Fibroblast of mammary gland (primary cell): ENCODE data around the gene IFITM2.
A peak's percentile ranks its signal among the peaks of the same experiment; 100 is the strongest.
"Not testable (repeated sequence)": the region's sequence is repeated elsewhere in the genome, so short reads cannot be mapped to it uniquely, and the experiment has no call there.

Experiments used
- DNase-seq: peaks from one replicate; pipeline ENCODE4 v3.0.0-alpha.2; 2010; ENCODE audit warnings: low read depth
- H3K4me3 ChIP-seq: 2 replicates; pipeline ENCODE4 v1.5.1; 2011; ENCODE audit warnings: low read depth, mild to moderate bottlenecking, low read length, moderate library complexity; ENCODE audit not compliant: control insufficient read depth
- TF ChIP-seq, protein P1 (sequence below): conservative IDR thresholded peaks from 2 replicates; pipeline ENCODE4 v1.5.1; 2011; ENCODE audit warnings: low read depth, low read length, inconsistent platforms; ENCODE audit not compliant: control insufficient read depth, insufficient read depth

The IFITM2 gene

DNA sequence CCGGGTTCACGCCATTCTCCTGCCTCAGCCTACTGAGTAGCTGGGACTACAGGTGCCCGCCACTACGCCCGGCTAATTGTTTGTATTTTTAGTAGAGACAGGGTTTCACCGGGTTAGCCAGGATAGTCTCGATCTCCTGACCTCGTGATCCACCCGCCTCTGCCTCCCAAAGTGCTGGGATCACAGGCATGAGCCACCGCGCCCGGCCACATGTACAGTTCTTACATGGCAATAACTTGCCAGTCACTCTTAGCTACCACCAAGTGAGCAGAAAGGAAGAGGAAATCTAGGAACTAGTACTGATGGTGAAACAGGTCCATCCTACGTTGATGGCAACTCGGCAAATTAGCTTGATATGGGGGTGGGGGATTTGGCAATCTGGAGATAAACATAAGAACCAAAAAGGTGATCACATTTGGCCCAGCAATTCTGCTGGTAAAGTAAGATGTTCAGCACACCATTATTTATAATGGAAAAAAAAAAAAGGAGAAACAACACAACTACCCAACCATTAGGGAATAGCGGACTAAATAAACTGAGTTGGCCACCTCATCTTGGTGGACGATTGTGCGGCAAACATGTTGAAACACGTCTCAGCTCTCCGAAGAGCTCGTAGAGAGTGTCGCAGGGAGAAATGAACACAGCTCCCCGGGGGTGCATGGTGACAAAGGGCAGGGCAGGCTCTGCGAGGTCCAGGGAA, 24.1 kb upstream of the IFITM2 start:
- DNase-seq = no peak
- TF ChIP-seq, protein P1, sequence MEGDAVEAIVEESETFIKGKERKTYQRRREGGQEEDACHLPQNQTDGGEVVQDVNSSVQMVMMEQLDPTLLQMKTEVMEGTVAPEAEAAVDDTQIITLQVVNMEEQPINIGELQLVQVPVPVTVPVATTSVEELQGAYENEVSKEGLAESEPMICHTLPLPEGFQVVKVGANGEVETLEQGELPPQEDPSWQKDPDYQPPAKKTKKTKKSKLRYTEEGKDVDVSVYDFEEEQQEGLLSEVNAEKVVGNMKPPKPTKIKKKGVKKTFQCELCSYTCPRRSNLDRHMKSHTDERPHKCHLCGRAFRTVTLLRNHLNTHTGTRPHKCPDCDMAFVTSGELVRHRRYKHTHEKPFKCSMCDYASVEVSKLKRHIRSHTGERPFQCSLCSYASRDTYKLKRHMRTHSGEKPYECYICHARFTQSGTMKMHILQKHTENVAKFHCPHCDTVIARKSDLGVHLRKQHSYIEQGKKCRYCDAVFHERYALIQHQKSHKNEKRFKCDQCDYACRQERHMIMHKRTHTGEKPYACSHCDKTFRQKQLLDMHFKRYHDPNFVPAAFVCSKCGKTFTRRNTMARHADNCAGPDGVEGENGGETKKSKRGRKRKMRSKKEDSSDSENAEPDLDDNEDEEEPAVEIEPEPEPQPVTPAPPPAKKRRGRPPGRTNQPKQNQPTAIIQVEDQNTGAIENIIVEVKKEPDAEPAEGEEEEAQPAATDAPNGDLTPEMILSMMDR = no peak

DNA sequence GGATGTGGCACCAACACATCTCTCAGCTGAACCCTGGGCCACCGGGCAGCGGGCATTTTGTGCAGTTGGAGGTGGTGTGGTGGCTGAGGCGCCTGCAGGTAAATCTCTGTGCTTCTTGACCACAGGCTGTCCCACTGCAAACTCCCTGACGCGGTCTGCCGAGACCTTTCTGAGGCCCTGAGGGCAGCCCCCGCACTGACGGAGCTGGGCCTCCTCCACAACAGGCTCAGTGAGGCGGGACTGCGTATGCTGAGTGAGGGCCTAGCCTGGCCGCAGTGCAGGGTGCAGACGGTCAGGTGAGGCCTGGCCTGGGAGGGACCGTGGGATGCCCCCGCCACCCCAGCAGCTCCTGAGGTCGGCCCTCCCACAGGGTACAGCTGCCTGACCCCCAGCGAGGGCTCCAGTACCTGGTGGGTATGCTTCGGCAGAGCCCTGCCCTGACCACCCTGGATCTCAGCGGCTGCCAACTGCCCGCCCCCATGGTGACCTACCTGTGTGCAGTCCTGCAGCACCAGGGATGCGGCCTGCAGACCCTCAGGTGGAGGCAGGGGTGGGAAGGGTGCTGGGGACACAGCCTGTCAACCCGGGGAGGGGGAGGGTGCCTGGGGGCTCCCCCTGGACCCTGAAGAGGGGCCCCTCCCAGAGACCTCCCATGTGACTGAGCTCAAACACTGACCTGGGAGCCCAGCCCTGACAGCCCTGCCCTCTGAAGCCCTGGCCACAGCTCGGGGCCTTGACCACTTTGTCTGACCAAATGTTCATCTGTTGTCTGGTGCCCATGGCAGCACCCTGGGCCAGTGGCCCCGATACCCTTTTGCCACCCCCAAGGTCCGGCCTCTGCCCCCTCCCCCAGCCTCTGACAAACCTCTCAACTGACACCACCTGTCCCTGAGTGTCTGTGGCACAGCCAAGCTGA, 23.3 kb upstream of the IFITM2 start:
- no peak overlapping the region for H3K4me3 ChIP-seq
- TF ChIP-seq, protein P1 = no peak
- DNase-seq = no peak

More for the DNA sequence above, 24.1 kb upstream of the IFITM2 start:
- H3K4me3 ChIP-seq = no peak overlapping the region

DNA sequence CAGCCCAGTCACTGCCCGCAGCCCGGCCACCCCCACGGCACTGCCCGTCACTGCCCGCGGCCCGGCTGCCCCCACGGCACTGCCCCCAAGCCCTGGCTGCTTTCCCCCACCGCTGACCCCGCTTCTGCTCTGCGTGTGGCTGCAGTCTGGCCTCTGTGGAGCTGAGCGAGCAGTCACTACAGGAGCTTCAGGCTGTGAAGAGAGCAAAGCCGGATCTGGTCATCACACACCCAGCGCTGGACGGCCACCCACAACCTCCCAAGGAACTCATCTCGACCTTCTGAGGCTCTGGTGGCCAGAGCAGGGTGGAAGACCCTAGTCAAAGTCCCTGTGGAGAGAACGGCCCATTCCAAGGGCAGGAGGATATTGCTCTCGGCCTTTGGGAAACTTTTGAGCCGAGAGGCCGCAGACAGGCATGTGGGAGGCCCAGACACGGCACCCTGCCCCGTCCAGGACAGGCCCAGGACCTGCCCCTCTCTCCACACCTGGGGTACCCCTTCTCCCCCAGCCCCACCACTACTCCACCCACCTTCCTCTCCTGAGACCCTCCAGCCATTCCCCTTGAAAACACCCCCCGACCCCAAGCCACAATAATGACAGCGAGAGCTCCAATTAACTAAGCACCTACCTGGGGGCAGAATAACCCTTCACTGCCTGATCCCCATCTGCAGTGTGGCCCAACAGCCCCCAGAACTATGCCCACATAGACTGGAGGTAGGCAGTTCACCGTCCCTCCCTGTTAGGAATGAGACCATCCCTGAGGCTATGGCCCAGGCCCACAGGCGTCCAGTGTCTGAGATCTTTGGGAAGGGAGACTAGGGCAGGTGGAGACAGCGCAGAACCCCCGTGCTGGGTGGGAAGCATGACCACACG, 22.4 kb upstream of the IFITM2 start:
- H3K4me3 ChIP-seq = no peak overlapping the region
- TF ChIP-seq, protein P1 = no peak
- DNase-seq = no peak

DNA sequence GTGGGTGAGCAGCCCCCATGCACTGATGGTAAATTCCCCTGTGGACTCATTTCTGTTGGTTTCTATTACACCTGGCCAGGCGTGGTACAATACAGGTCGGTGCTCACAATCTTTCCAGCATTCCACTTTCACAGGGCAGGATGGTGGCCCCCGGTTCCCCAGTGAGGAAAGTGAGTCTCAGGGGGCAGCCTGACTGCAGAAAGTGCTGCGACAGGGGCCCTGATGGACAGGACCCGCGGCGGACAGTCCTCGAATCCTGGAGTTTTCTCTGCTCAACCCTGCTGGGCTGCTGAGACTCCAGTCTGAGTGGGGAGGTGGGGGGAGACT, 21.8 kb upstream of the IFITM2 start:
- no peak overlapping the region for H3K4me3 ChIP-seq
- no peak for DNase-seq
- TF ChIP-seq, protein P1 = no peak

DNA sequence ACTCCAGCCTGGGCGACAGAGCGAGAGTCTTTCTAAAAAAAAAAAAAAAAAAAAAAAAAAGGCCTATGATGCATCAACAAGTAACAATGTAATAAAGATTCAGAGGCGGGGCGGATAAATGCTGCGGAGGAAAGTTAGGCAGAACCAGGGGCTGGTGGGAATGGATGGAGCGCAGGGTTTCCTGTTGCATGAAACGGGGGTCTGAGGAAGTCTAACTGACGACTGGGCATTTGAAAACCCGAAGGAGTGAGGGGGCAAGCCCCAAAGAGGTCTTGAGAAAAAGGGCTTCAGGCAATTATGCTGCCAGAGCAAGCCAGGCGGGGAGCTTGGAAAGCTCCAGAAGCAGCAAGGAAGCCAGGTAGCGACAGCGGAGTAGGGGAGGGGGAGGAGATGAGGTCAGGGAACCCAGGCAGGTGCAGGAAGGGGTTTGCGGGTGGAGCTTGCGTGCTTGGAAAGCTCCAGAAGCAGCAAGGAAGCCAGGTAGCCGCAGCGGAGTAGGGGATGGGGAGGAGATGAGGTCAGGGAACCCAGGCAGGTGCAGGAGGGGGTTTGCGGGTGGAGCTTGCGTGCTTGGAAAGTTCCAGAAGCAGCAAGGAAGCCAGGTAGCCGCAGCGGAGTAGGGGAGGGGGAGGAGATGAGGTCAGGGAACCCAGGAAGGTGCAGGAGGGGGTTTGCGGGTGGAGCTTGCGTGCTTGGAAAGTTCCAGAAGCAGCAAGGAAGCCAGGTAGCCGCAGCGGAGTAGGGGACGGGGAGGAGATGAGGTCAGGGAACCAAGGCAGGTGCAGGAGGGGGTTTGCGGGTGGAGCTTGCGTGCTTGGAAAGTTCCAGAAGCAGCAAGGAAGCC, 20.4 kb upstream of the IFITM2 start:
- DNase-seq, H3K4me3 ChIP-seq: not testable (repeated sequence)

DNA sequence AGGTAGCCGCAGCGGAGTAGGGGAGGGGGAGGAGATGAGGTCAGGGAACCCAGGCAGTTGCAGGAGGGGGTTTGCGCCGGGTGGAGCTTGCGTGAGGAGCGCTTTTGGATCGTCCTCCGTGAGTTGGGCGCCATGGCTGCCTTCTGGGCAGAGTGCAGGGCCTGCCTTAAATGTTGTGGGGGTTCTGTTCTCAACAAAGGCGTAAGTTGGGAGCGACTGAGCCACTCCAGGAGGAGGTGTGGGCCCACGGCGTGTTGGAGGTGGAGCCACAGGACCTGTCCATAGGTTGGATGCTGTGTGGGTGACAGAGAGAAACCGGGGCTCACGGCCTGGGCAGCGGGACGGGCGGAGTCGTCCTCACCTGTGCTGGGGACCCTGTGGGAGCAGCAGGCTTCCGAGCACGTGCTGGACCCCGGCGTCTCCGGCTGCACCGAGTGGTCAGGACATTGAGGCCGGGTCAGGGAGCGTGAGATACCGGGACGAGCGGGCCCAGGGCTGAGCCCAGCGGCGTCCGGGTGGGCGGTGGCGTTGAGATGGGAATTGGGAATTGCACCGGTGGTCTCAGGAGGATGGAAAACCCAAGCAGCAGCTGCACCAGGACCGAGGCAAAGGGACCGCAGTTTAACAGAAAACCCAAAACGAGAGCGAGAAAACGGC, 19.7 kb upstream of the IFITM2 start:
- no peak for DNase-seq
- peak overlapping the region; percentile 48 for H3K4me3 ChIP-seq
- TF ChIP-seq, protein P1 = no peak
